ENCODE data around the gene OBSCN. TPM values are rescaled to one million over a fixed set of nuclear protein-coding genes. Genes with fewer than 3 reads are reported as not detected.

OBSCN gene
- total and polyA plus RNA-seq, 4 donors, result 0.54 to 5.6 (median 2.7) TPM

DNA sequence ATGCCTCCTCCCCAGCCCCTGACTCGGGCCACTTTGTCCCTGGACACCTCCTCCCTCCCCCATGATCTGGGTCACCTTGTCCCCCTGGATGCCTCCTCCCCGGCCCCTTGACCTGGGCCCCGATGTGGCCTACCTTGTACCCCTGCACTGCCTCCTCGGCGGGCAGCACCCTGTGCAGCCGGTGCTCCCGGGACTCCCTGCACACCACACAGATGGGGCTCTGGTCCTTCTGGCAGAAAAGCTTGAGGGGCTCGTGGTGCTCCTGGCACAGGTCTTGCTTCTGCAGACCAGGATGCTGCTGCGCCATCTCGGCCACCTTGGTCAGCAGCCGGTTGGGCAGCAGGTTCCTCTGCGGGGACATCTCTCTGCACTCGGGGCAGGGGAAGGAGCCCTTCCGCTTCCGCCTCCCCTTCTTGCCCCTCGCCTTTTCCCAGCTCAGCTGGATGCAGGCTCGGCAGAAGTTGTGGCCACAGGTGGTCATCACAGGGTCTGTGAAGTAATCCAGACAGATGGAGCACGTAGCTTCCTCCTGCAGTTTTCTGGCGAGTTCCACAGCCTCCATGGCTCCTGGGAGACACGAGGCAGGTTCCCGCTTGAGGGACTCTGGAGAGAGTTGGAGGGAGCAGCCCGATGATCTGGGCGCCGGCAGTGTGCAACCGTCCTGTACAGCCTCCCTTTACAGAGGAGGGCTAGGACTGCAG lies 206.8 kb downstream of the OBSCN start:
- H3K4me3 ChIP-seq (ENCODE audit: low read depth in 1 of 3, low read length in 3 of 3), result no peak overlapping the region
- no peaks in the 10 kb centered on the region for H3K36me3 ChIP-seq (ENCODE audit: control insufficient read depth in 4 of 4, insufficient read depth in 3 of 4, low read depth in 1 of 4, low read length in 3 of 4)
- H3K9me3 ChIP-seq (ENCODE audit: control insufficient read depth in 4 of 4, low read length in 3 of 4), result no peaks in the 10 kb centered on the region
- H3K27ac ChIP-seq (ENCODE audit: low read depth in 1 of 2, low read length in 2 of 2), result no peak overlapping the region
- no peak for DNase-seq (ENCODE audit: low spot score)
- TF ChIP-seq FOXA1 (IDR thresholded peaks at IDR 0.05) (no peak), JUND (IDR thresholded peaks at IDR 0.05) (no peak), YY1 (IDR thresholded peaks at IDR 0.05) (no peak), HNF4G (IDR thresholded peaks at IDR 0.05) (no peak), RAD21 (IDR thresholded peaks at IDR 0.05) (no peak), EGR1 (IDR thresholded peaks at IDR 0.05; ENCODE audit: low read depth in 2 of 2) (no peak)
- TF ChIP-seq, protein P1, sequence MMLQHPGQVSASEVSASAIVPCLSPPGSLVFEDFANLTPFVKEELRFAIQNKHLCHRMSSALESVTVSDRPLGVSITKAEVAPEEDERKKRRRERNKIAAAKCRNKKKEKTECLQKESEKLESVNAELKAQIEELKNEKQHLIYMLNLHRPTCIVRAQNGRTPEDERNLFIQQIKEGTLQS (IDR thresholded peaks at IDR 0.05), result no peak
- TF ChIP-seq, protein P2, sequence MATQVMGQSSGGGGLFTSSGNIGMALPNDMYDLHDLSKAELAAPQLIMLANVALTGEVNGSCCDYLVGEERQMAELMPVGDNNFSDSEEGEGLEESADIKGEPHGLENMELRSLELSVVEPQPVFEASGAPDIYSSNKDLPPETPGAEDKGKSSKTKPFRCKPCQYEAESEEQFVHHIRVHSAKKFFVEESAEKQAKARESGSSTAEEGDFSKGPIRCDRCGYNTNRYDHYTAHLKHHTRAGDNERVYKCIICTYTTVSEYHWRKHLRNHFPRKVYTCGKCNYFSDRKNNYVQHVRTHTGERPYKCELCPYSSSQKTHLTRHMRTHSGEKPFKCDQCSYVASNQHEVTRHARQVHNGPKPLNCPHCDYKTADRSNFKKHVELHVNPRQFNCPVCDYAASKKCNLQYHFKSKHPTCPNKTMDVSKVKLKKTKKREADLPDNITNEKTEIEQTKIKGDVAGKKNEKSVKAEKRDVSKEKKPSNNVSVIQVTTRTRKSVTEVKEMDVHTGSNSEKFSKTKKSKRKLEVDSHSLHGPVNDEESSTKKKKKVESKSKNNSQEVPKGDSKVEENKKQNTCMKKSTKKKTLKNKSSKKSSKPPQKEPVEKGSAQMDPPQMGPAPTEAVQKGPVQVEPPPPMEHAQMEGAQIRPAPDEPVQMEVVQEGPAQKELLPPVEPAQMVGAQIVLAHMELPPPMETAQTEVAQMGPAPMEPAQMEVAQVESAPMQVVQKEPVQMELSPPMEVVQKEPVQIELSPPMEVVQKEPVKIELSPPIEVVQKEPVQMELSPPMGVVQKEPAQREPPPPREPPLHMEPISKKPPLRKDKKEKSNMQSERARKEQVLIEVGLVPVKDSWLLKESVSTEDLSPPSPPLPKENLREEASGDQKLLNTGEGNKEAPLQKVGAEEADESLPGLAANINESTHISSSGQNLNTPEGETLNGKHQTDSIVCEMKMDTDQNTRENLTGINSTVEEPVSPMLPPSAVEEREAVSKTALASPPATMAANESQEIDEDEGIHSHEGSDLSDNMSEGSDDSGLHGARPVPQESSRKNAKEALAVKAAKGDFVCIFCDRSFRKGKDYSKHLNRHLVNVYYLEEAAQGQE (IDR thresholded peaks at IDR 0.05), result no peak
- TF ChIP-seq, protein P3, sequence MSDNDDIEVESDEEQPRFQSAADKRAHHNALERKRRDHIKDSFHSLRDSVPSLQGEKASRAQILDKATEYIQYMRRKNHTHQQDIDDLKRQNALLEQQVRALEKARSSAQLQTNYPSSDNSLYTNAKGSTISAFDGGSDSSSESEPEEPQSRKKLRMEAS (IDR thresholded peaks at IDR 0.05), result no peak
- no peak overlapping the region for H3K9ac ChIP-seq (ENCODE audit: low read depth in 1 of 2, low read length in 2 of 2)
- peaks cover 0 to 12% (median 3%) of the 10 kb centered on the region in 4 donors for H3K27me3 ChIP-seq (ENCODE audit: control insufficient read depth in 4 of 4, insufficient read depth in 4 of 4, low read length in 3 of 4)
- H3K4me1 ChIP-seq (ENCODE audit: control insufficient read depth in 4 of 4, insufficient read depth in 4 of 4, low read length in 3 of 4), result peaks cover 0 to 4% (median 1%) of the 10 kb centered on the region in 4 donors
- 88% methylated on average over 25 of the region's 25 CpGs for WGBS

DNA sequence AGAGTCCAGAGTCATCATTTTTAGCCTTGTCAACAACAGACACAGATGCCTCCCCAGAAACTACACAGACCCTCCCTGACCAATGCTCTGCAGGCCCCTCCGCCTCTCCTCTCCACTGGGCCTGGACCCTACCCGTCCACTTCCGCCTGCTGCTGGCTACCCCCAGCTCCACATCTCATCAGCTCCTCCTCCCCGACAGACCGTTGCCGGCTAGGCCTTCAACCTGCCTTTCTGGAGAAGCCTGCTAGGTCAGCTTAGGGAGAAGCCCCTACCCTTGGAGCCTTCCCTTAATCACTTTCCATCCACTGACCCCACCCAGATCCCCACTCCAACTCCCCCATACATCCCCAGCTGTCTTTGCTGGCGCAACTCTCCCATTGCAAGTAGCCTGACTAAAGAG lies 207.4 kb downstream of the OBSCN start:
- no peak for DNase-seq (ENCODE audit: low spot score)
- WGBS, result 74% methylated on average over 7 of the region's 7 CpGs
- peaks cover 0 to 12% (median 3%) of the 10 kb centered on the region in 4 donors for H3K27me3 ChIP-seq (ENCODE audit: control insufficient read depth in 4 of 4, insufficient read depth in 4 of 4, low read length in 3 of 4)
- peaks cover 0 to 4% (median 1%) of the 10 kb centered on the region in 4 donors for H3K4me1 ChIP-seq (ENCODE audit: control insufficient read depth in 4 of 4, insufficient read depth in 4 of 4, low read length in 3 of 4)
- no peak overlapping the region for H3K27ac ChIP-seq (ENCODE audit: low read depth in 1 of 2, low read length in 2 of 2)
- TF ChIP-seq, protein P1 (IDR thresholded peaks at IDR 0.05), result no peak
- no peak for TF ChIP-seq HNF4A (conservative IDR thresholded peaks at IDR 0.05)
- no peak for TF ChIP-seq SP1 (IDR thresholded peaks at IDR 0.05)
- TF ChIP-seq GABPA (IDR thresholded peaks at IDR 0.05 in 1 of 2, conservative IDR thresholded peaks at IDR 0.05 in 1 of 2), result no peak
- TF ChIP-seq, protein P4, sequence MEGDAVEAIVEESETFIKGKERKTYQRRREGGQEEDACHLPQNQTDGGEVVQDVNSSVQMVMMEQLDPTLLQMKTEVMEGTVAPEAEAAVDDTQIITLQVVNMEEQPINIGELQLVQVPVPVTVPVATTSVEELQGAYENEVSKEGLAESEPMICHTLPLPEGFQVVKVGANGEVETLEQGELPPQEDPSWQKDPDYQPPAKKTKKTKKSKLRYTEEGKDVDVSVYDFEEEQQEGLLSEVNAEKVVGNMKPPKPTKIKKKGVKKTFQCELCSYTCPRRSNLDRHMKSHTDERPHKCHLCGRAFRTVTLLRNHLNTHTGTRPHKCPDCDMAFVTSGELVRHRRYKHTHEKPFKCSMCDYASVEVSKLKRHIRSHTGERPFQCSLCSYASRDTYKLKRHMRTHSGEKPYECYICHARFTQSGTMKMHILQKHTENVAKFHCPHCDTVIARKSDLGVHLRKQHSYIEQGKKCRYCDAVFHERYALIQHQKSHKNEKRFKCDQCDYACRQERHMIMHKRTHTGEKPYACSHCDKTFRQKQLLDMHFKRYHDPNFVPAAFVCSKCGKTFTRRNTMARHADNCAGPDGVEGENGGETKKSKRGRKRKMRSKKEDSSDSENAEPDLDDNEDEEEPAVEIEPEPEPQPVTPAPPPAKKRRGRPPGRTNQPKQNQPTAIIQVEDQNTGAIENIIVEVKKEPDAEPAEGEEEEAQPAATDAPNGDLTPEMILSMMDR (IDR thresholded peaks at IDR 0.05; ENCODE audit: low read depth, low read length, missing input control), result no peak
- TF ChIP-seq YY1 (IDR thresholded peaks at IDR 0.05), result no peak
- TF ChIP-seq FOXA1 (IDR thresholded peaks at IDR 0.05), result no peak
- TF ChIP-seq FOXA2 (IDR thresholded peaks at IDR 0.05), result no peak
- no peak for TF ChIP-seq EGR1 (IDR thresholded peaks at IDR 0.05; ENCODE audit: low read depth in 2 of 2)
- TF ChIP-seq, protein P2 (IDR thresholded peaks at IDR 0.05), result no peak
- no peak for TF ChIP-seq NR2F2 (IDR thresholded peaks at IDR 0.05)
- no peaks in the 10 kb centered on the region for H3K9me3 ChIP-seq (ENCODE audit: control insufficient read depth in 4 of 4, low read length in 3 of 4)
- no peaks in the 10 kb centered on the region for H3K36me3 ChIP-seq (ENCODE audit: control insufficient read depth in 4 of 4, insufficient read depth in 3 of 4, low read depth in 1 of 4, low read length in 3 of 4)
- no peak overlapping the region for H3K4me3 ChIP-seq (ENCODE audit: low read depth in 1 of 3, low read length in 3 of 3)
- H3K9ac ChIP-seq (ENCODE audit: low read depth in 1 of 2, low read length in 2 of 2), result no peak overlapping the region
